HepG2 (cell line): Measurements from ENCODE around the gene RNF208. TPM values are rescaled to one million over a fixed set of nuclear protein-coding genes. Genes with fewer than 3 reads are reported as not detected.

Source experiments
- EP300 ChIP-seq, 3 experiments: sonication (generic) in 1 of 3; formaldehyde crosslinking in 1 of 3; IDR thresholded peaks; 2 replicates each; pipeline versions ENCODE4 v1.5.1 to v1.6.1; 2011 to 2020; ENCODE audit warnings: low read depth in 2 of 3, low read length in 2 of 3, borderline replicate concordance in 1 of 3, improper control_type of control experiment in 1 of 3, mild to moderate bottlenecking in 1 of 3, missing genetic modification reagents in 1 of 3, moderate library complexity in 1 of 3
- EZH2 ChIP-seq: conservative IDR thresholded peaks from 2 replicates; pipeline ENCODE4 v1.6.1; 2012; ENCODE audit warnings: mild to moderate bottlenecking, low read depth, low read length, moderate library complexity
- GATAD1 ChIP-seq: IDR thresholded peaks from 2 replicates; pipeline ENCODE4 v1.6.1; 2016; ENCODE audit warnings: missing genetic modification reagents, missing compliant biosample characterization
- HNF4A ChIP-seq: sonication (generic); formaldehyde crosslinking; IDR thresholded peaks from 2 replicates; pipeline ENCODE4 v1.4.0; 2020; ENCODE audit warnings: missing genetic modification reagents
- HOXD1 ChIP-seq: sonication (generic); formaldehyde crosslinking; IDR thresholded peaks from 2 replicates; pipeline ENCODE4 v1.5.0; 2020; ENCODE audit warnings: missing genetic modification reagents
- KDM6A ChIP-seq: IDR thresholded peaks from 2 replicates; pipeline ENCODE4 v1.6.1; 2016; ENCODE audit warnings: low read depth
- KMT2B ChIP-seq: IDR thresholded peaks from 2 replicates; pipeline ENCODE4 v1.6.1; 2016; ENCODE audit warnings: missing genetic modification reagents, missing compliant biosample characterization
- MIXL1 ChIP-seq: IDR thresholded peaks from 2 replicates; pipeline ENCODE4 v1.6.1; 2016
- MLX ChIP-seq: IDR thresholded peaks from 2 replicates; pipeline ENCODE4 v1.6.1; 2016
- NFYC ChIP-seq: IDR thresholded peaks from 2 replicates; pipeline ENCODE4 v1.6.1; 2016; ENCODE audit warnings: missing genetic modification reagents, missing compliant biosample characterization
- NR2F2 ChIP-seq: IDR thresholded peaks from 2 replicates; pipeline ENCODE4 v1.6.1; 2012; ENCODE audit warnings: low read depth, inconsistent platforms, borderline replicate concordance
- PHB2 ChIP-seq: fragments of 450-650 bp; IDR thresholded peaks from 2 replicates; pipeline ENCODE4 v1.6.1; 2018; ENCODE audit not compliant: partially characterized antibody
- POLR2A ChIP-seq, 2 experiments: IDR thresholded peaks; 2 replicates each; pipeline ENCODE4 v1.6.1; 2011; ENCODE audit warnings: low read depth in 2 of 2, low read length in 2 of 2, mild to moderate bottlenecking in 1 of 2, moderate library complexity in 1 of 2; ENCODE audit not compliant: insufficient read depth in 1 of 2
- RXRA ChIP-seq: sonication (generic); formaldehyde crosslinking; IDR thresholded peaks from 2 replicates; pipeline ENCODE4 v1.5.1; 2020; ENCODE audit warnings: missing genetic modification reagents
- SRF ChIP-seq: IDR thresholded peaks from 2 replicates; pipeline ENCODE4 v1.6.1; 2011; ENCODE audit warnings: mild to moderate bottlenecking, low read depth, low read length, moderate library complexity
- ZFP82 ChIP-seq: sonication (generic); formaldehyde crosslinking; IDR thresholded peaks from 2 replicates; pipeline ENCODE4 v1.5.1; 2020; ENCODE audit warnings: mild to moderate bottlenecking, missing genetic modification reagents, borderline replicate concordance
- ZKSCAN1 ChIP-seq: fragments of 150-350 bp; IDR thresholded peaks from 2 replicates; pipeline ENCODE4 v1.6.1; 2014; ENCODE audit warnings: low read length
- ZNF180 ChIP-seq: sonication (generic); formaldehyde crosslinking; IDR thresholded peaks from 2 replicates; pipeline ENCODE4 v1.4.0; 2020; ENCODE audit warnings: low read depth, missing genetic modification reagents, borderline replicate concordance
- ZNF343 ChIP-seq: sonication (generic); formaldehyde crosslinking; IDR thresholded peaks from 2 replicates; pipeline ENCODE4 v1.4.0; 2020; ENCODE audit warnings: mild to moderate bottlenecking, missing genetic modification reagents
- ZNF563 ChIP-seq: sonication (generic); formaldehyde crosslinking; IDR thresholded peaks from 2 replicates; pipeline ENCODE4 v1.8.0; 2022; ENCODE audit warnings: mild to moderate bottlenecking, moderate library complexity, missing genetic modification reagents
- ZNF609 ChIP-seq: sonication (generic); formaldehyde crosslinking; IDR thresholded peaks from 2 replicates; pipeline ENCODE4 v1.4.0; 2020; ENCODE audit warnings: mild to moderate bottlenecking, missing genetic modification reagents, borderline replicate concordance
- ZNF782 ChIP-seq: sonication (generic); formaldehyde crosslinking; IDR thresholded peaks from 2 replicates; pipeline ENCODE4 v1.4.0; 2020; ENCODE audit warnings: missing genetic modification reagents, mild to moderate bottlenecking, borderline replicate concordance
- polyA plus RNA-seq, 8 experiments: library from polyadenylated mRNA; depleted of rRNA in 3 of 8; stranded (reverse) in 7 of 8; unstranded in 1 of 8; fragments of >200 nt; fragmentation: Illumina TruSeq in 4 of 8; extraction: Trizol in 4 of 8; gene quantifications; 2 replicates each; pipeline versions ENCODE4 v1.2.1 to v1.2.3, GENCODE V29; 2011 to 2016; ENCODE audit warnings: low read depth in 4 of 8, missing spikeins in 1 of 8, mixed read lengths in 1 of 8; ENCODE audit not compliant: insufficient read depth in 1 of 8
- total RNA-seq, 5 experiments: library from RNA; depleted of rRNA; stranded (reverse); fragments of >200 nt; fragmentation: Illumina TruSeq; extraction: Trizol; gene quantifications; 2 replicates each; pipeline ENCODE4 v1.2.3, GENCODE V29; 2016; ENCODE audit warnings: low read depth in 1 of 5

Gene RNF208
- total and polyA plus RNA-seq, 2 of the 13 experiments (the other 11 are each of a cell fraction or from before 2014, with no cell fraction given): 1.6 to 2.1 TPM

- TF ChIP-seq HOXD1 (CRISPR knock-in tag): no peak
- TF ChIP-seq EP300 (IDR thresholded peaks at IDR 0.05; ENCODE audit: low read depth in 2 of 2, low read length in 2 of 2): no peak
- TF ChIP-seq EP300 (CRISPR knock-in tag; IDR thresholded peaks at IDR 0.05; ENCODE audit: borderline replicate concordance): peak; percentile 48; the same call in 1 of the 2 replicates
- peak; percentile 17; the same call in 1 of the 2 replicates for TF ChIP-seq KMT2B
- TF ChIP-seq KDM6A (CRISPR knock-in tag): no peak; the same call in 1 of the 2 replicates
- peak; percentile 70 for TF ChIP-seq GATAD1
- TF ChIP-seq EZH2: no peak
- TF ChIP-seq ZNF180 (CRISPR knock-in tag): 0 out of 2 replicates have a peak, but pooled peaks have one; percentile 45
- TF ChIP-seq NFYC: peak; percentile 97
- peak; percentile 26; the same call in 1 of the 2 replicates for TF ChIP-seq MLX (CRISPR knock-in tag)
- no peak for TF ChIP-seq RXRA (CRISPR knock-in tag)
- TF ChIP-seq HNF4A (CRISPR knock-in tag): 0 out of 2 replicates have a peak, but pooled peaks have one; percentile 5
- peak in 1 of 2 experiments; percentile 99; a peak in 2 of 4 replicates for TF ChIP-seq POLR2A (IDR thresholded peaks at IDR 0.05; ENCODE audit: insufficient read depth in 1 of 2, low read depth in 2 of 2, low read length in 2 of 2)
- no peak for TF ChIP-seq ZFP82 (CRISPR knock-in tag)
- no peak for TF ChIP-seq ZNF609 (CRISPR knock-in tag)
- no peak for TF ChIP-seq NR2F2
- peak; percentile 61; the same call in 1 of the 2 replicates for TF ChIP-seq SRF
- peak; percentile 9; the same call in 1 of the 2 replicates for TF ChIP-seq ZNF563
- no peak for TF ChIP-seq PHB2
- TF ChIP-seq ZNF782: no peak
- TF ChIP-seq ZKSCAN1: no peak; the same call in 1 of the 2 replicates
- no peak for TF ChIP-seq ZNF343 (CRISPR knock-in tag)
- 0 out of 2 replicates have a peak, but pooled peaks have one; percentile 52 for TF ChIP-seq MIXL1 (CRISPR knock-in tag)
Measured at GRCh38 chr9:137240841-137241489, 18.9 kb upstream of the RNF208 start, which contains the start of gene TUBB4B (continued).
